MCF 10A (cell line): ENCODE data around the gene ZNF134. TPM values are rescaled to one million over a fixed set of nuclear protein-coding genes. Genes with fewer than 3 reads are reported as not detected.

Experiments used
- BruUV-seq: library from RNA; stranded (reverse); fragments of 400-500 nt; replicated peaks from 2 replicates; lab custom pipeline; 2021; lab: Mats Ljungman, UMichigan
- CTCF ChIA-PET: fragments of 300-600 bp; sonication (Branson Sonifier 250); formaldehyde crosslinking; extraction: SDS; loops from one replicate; lab custom pipeline; 2021; ENCODE audit warnings: antibody characterized with exemption, inconsistent platforms; lab: Yijun Ruan, JAX
- POLR2A ChIA-PET: fragments of 300-600, 350-650 bp; sonication (Branson Sonifier 250); formaldehyde crosslinking; extraction: SDS; loops from one replicate; lab custom pipeline; 2020; ENCODE audit warnings: antibody characterized with exemption, inconsistent platforms; lab: Yijun Ruan, JAX
- DNase-seq: peaks from one replicate; pipeline ENCODE4 v3.0.0-alpha.2; 2018; ENCODE audit not compliant: unreplicated experiment
- H3K27ac Mint-ChIP-seq: one replicate; pipeline ENCODE4 v1.8.0; 2022; ENCODE audit warnings: mild to moderate bottlenecking, low read depth, mixed read lengths; ENCODE audit not compliant: unreplicated experiment
- H3K27me3 Mint-ChIP-seq: one replicate; pipeline ENCODE4 v1.8.0; 2022; ENCODE audit warnings: mixed read lengths; ENCODE audit not compliant: insufficient read depth, unreplicated experiment
- H3K36me3 Mint-ChIP-seq: one replicate; pipeline ENCODE4 v1.8.0; 2022; ENCODE audit warnings: mild to moderate bottlenecking, moderate library complexity, mixed read lengths; ENCODE audit not compliant: insufficient read depth, unreplicated experiment
- H3K4me1 Mint-ChIP-seq: one replicate; pipeline ENCODE4 v1.8.0; 2022; ENCODE audit warnings: mixed read lengths; ENCODE audit not compliant: insufficient read depth, unreplicated experiment
- H3K4me3 Mint-ChIP-seq: one replicate; pipeline ENCODE4 v1.8.0; 2022; ENCODE audit warnings: mild to moderate bottlenecking, moderate library complexity, mixed read lengths; ENCODE audit not compliant: unreplicated experiment
- H3K9me3 Mint-ChIP-seq: one replicate; pipeline ENCODE4 v1.8.0; 2022; ENCODE audit warnings: mixed read lengths; ENCODE audit not compliant: unreplicated experiment
- intact Hi-C: fragments of 100-400 bp; cut with micrococcal nuclease; formaldehyde crosslinking; loops from 2 replicates; pipeline ENCODE4 v1.14.1; 2022
- total RNA-seq: library from RNA; stranded (reverse); gene quantifications from 2 replicates; pipeline ENCODE4 v1.2.3, GENCODE V29; 2022
- TF ChIP-seq, protein P1 (sequence below): fragments of 200-600 bp; IDR thresholded peaks from one replicate; pipeline ENCODE4 v1.8.0; 2022; ENCODE audit warnings: antibody characterized with exemption, mild to moderate bottlenecking; ENCODE audit not compliant: unreplicated experiment

ZNF134 gene
- total RNA-seq, 1 experiment from 2014 or later = 16.4 TPM

DNA sequence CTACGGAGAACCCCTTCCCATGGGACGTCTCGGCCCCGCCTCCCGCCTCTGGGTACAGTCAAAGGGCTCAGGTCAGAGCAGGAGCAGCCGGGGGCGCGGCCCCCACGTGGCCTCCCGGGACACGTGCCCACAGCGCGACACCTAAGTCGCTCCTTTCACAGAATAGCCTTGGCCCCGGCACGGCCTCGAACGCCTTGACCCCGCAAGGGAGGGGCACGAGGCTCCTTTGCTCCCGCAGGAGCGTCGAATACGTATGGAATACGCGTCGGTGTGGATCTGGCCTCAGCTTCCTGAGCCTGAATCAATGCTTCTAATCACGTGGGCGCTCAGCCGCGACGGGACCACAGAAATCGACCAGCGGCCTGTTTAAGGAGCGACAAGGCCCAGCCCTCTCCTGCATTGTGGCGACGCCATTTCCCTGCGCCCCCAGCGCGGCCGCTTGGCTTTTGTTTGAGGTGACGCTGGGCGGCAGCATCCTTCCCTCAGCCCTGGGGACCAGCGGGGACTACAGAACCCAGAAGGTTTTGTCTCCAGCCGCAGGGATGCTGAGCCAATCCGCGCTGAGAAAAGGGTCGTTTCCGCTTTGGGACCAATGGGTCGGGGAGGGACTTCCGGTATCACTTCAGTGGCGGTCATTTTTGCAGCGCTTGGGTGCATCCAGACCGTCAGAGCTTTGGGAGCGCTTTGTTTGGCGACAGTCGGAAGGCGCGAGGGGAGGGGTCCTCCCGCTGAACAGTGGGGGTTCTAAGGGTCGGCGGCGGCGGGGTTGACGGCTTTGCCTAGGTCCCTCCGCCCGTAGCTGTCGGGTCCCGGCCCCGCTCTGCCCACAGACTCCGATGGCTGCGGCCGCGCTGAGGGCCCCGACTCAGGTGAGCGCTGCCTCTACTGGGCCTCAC is 30.3 kb upstream of the ZNF134 start, which contains the start of gene ZIK1:
TSS of gene ZIK1 (plus strand) at position 625 of the 896 bp plus-strand sequence. CDS start at position 837, 212 bp downstream.
- ChIA-PET POLR2A (no interaction called here), CTCF (no interaction called here)
- TF ChIP-seq, protein P1, sequence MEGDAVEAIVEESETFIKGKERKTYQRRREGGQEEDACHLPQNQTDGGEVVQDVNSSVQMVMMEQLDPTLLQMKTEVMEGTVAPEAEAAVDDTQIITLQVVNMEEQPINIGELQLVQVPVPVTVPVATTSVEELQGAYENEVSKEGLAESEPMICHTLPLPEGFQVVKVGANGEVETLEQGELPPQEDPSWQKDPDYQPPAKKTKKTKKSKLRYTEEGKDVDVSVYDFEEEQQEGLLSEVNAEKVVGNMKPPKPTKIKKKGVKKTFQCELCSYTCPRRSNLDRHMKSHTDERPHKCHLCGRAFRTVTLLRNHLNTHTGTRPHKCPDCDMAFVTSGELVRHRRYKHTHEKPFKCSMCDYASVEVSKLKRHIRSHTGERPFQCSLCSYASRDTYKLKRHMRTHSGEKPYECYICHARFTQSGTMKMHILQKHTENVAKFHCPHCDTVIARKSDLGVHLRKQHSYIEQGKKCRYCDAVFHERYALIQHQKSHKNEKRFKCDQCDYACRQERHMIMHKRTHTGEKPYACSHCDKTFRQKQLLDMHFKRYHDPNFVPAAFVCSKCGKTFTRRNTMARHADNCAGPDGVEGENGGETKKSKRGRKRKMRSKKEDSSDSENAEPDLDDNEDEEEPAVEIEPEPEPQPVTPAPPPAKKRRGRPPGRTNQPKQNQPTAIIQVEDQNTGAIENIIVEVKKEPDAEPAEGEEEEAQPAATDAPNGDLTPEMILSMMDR = no peak
- no peak for DNase-seq
- H3K36me3 Mint-ChIP-seq = no peaks in the 10 kb centered on the region
- no peak within 1 kb of the TSS for H3K4me3 Mint-ChIP-seq
- no peak within 1 kb of the TSS for H3K27ac Mint-ChIP-seq
- intact Hi-C loops = no loop called here
- H3K9me3 Mint-ChIP-seq = peaks cover 38% of the 10 kb centered on the region
- H3K4me1 Mint-ChIP-seq = peaks cover 4% of the 10 kb centered on the region
- no peaks in the 10 kb centered on the region for H3K27me3 Mint-ChIP-seq
- BruUV-seq = no TSS peak

DNA sequence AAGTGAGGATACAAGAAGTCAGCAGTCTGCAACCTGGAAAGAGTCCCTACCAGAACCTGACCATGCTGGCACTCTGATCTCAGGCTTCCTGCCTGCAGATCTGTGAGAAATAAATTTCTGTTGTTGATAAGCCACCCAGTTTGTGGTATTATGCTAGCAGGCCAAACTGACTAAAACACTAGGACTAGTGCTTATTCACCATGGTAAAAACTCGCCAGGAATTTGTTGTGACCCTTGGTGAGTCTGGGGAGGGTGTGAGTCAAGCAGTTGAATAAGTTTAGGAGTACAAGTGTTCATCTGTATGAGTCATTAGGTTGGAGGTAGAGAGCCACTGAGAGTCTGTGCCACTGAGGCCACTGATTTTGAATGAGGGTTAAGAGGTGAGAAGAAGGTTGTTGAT is 26.5 kb upstream of the ZNF134 start:
- Mint-ChIP-seq H3K4me3 (no peak overlapping the region), H3K27me3 (no peaks in the 10 kb centered on the region), H3K4me1 (no peaks in the 10 kb centered on the region), H3K27ac (no peak overlapping the region), H3K36me3 (no peaks in the 10 kb centered on the region), H3K9me3 (peaks cover 28% of the 10 kb centered on the region)
- CTCF ChIA-PET = no interaction called here
- intact Hi-C loops = no loop called here
- peak; percentile 6 for DNase-seq
- TF ChIP-seq, protein P1 = no peak
- BruUV-seq = no TSS peak
- POLR2A ChIA-PET = interaction anchor here (0.8 kb wide), 1 partner anchor 169 kb away, joined by 3 read pairs; no protein-coding TSS in a partner anchor

DNA sequence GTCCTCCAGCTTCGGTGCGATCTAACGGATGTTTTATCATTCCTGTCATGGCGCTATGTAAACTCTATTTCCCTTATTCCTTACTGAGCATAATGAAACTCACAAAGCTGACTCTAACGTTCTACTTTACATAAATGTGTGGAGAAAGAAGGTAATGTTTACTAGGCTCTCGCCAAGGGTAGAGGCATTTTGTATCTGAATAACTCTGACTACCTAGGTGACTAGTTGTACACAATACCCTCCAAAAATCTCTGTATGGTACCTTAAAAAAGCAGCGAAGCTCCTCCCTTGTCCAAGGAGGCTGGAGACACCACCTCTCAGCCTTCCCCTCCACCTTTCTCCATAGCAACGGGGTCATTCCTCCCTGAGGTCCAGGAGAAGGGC is 14.7 kb upstream of the ZNF134 start:
- H3K4me3 Mint-ChIP-seq = peak overlapping the region; percentile 79
- H3K9me3 Mint-ChIP-seq = peaks cover 23% of the 10 kb centered on the region
- CTCF ChIA-PET = interaction anchor here (0.6 to 1.0 kb wide), 3 partner anchors 24 to 495 kb away, joined by 3 to 4 read pairs (median 3); no protein-coding TSS in a partner anchor
- intact Hi-C loops = loop anchor here (2.0 kb wide), 1 partner anchor 21 kb away; the partner anchor contains the start of gene ZNF416
- peaks cover 4% of the 10 kb centered on the region for H3K36me3 Mint-ChIP-seq
- POLR2A ChIA-PET = interaction anchor here (0.7 to 2.1 kb wide), 6 partner anchors 20 to 216 kb away, joined by 3 to 9 read pairs (median 4); partner anchors contain the start of genes ZNF416, ZNF551, ZNF552 and ZNF586
- no peak for DNase-seq
- BruUV-seq = no TSS peak
- peak overlapping the region; percentile 71 for H3K27ac Mint-ChIP-seq
- H3K4me1 Mint-ChIP-seq = peaks cover 8% of the 10 kb centered on the region
- no peaks in the 10 kb centered on the region for H3K27me3 Mint-ChIP-seq
- TF ChIP-seq, protein P1 = no peak

DNA sequence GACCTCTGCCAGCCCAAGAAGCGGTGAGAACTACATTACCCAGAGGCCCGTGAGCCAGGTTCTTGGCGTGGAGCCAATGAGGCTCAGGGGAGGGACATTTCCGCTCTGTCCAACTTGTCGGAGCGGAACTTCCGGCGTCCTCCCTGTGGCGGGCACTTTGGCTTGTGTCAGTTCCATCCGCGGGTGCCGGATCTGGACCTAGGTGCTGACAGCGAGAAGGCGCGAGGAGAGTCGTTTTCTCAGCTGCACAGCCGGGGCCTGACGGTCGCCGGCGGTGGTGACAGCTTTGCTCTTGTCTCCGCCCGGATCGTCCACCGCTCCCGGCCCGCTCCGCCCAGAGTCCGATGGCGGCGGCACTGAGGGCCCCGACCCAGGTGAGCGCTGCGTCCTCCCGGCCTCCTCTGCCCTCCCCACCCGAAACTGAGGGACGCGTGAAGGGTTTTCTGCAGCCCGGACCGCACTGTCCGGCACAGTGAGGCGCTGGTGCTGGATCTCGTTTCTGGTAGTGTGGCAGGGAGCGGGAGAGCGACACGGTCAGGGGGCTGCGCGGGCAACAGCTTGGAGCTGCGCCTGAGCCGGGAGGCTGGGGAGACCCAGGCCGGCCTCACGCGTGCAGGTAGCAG is 14.2 kb upstream of the ZNF134 start, which contains the start of gene ZNF530:
TSS of gene ZNF530 (plus strand) at position 125 of the 623 bp plus-strand sequence. CDS start 4,461 bp downstream, outside the sequence.
- H3K27me3 Mint-ChIP-seq = no peaks in the 10 kb centered on the region
- peak within 1 kb of the TSS; percentile 71 for H3K27ac Mint-ChIP-seq
- peaks cover 6% of the 10 kb centered on the region for H3K36me3 Mint-ChIP-seq
- ChIA-PET POLR2A (interaction anchor here (0.7 to 2.1 kb wide), 9 partner anchors 10 to 215 kb away, joined by 3 to 9 read pairs (median 3); partner anchors contain the start of genes ZNF134, ZNF416, ZNF551 and ZNF552), CTCF (interaction anchor here (0.6 to 1.0 kb wide), 5 partner anchors 24 to 630 kb away, joined by 3 to 4 read pairs (median 3); no protein-coding TSS in a partner anchor)
- peak within 1 kb of the TSS; percentile 79 for H3K4me3 Mint-ChIP-seq
- TF ChIP-seq, protein P1 = no peak
- peaks cover 8% of the 10 kb centered on the region for H3K4me1 Mint-ChIP-seq
- peaks cover 26% of the 10 kb centered on the region for H3K9me3 Mint-ChIP-seq
- no TSS peak for BruUV-seq
- intact Hi-C loops = loop anchor here (2.0 kb wide), 1 partner anchor 21 kb away; the partner anchor contains the start of gene ZNF416
- DNase-seq = peak; percentile 97
